ENCODE data around the gene TACC3.

The TACC3 gene

DNA sequence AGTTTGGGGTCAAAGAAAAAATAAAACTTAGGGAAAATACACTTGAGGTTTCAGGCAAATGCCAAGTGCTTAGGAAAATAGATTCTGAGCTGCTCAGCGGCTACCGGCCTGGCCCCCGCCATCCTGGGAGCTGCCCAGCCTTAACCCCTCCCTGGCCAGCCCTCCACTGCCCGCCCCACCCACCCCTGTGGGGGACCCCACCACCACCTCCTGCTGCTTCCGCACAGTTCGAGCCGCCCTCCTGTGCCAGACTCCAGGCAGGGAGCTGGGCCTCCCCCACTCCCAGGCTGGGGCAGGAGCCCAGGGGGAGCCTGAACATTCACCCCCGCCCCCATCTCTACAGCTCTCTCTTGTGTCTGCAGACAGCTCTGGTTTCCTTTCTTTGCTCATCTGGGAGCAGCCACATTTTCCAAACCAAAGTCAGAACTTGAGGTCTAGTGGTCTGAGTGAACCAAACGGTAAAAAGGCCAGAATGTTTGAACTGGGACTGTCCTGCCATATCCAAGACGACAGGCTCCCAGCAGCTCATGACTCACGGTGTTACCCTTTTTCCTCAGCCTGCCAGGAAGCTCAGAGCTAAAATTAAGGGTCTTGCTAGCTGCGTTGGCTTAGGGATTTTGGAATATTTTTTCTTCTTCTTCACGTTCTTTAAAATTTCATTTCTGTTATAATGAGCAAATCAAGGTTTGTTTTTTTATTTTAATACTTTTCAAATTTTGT is 67.1 kb downstream of the TACC3 start:
- in situ Hi-C loops (cut with MboI; ENCODE audit: low sequenced_read_pairs) = no loop called here

DNA sequence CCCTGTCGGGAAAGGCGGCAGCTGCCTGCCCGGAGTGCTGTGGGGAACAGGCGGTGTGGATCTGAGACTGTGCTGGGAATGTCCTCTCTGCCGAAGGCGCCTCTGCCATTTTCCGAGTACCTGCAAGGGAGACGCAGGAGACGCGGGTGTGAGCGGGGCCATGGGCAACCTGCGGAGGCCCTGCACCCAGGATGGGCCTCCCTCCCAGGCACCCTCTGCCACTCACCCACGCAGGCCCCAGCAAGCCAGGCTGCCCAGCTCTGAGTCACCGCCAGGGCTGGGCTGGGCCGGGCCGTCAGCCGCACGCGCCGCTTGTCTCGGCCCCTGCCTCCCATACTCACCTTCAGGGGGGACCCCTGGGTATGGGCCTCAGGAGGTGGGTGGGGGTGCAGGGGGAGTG is 68.2 kb downstream of the TACC3 start:
- in situ Hi-C loops (cut with MboI; ENCODE audit: low sequenced_read_pairs) = no loop called here

DNA sequence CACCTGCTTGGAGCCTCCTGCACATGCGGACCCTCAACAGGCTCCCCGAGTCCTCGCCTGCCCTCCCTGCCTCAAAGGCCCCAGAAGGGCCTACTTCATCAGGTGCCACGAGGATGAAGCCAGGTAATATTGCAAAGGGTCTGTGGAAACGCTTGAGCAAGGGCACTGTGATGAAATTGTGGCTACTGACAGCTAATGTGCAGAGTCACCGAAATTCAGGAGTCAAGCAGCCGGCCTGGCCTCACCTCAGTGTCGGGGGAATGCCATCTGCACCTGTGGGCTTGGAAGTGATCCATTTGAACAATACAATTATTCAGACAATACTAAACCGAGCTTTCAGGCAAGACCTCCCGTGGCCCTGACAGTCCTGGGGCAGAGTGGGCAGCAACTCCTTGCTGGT is 68.7 kb downstream of the TACC3 start:
- in situ Hi-C loops (cut with MboI; ENCODE audit: low sequenced_read_pairs) = no loop called here

DNA sequence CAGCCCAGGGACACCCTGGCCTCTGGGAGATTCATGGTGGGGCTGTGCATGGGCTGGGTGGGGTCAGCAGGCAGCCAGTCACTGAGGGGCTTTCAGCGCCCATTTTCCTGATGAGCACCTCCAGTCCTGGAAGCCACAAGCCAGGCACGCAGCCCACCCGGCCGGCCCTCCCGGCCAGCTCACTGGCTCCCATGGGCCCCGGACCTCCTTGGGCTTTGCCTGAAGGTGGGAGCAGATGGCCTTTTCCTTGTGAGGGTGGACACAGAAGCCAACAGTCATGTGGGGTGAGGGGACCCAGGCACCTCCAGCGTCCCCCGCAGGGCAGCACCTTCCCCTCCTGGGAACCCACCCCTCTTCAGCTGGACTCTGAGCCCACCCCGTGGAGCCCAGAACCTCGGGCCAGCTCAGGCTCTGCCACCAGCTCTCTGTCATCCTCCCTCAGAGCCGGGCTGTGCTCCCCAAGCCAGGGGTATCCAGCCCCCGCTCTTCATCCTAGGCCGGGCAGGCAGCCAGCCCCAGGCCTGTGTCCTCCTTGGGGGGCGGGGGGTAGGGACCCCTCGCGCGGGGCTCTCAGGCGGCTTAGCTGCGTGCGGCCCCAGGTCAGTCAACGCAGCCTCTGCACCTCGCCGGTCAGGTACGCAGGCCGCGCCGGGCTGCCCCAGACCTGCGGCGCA is 71.0 kb downstream of the TACC3 start:
- in situ Hi-C loops (cut with MboI; ENCODE audit: low sequenced_read_pairs) = no loop called here

DNA sequence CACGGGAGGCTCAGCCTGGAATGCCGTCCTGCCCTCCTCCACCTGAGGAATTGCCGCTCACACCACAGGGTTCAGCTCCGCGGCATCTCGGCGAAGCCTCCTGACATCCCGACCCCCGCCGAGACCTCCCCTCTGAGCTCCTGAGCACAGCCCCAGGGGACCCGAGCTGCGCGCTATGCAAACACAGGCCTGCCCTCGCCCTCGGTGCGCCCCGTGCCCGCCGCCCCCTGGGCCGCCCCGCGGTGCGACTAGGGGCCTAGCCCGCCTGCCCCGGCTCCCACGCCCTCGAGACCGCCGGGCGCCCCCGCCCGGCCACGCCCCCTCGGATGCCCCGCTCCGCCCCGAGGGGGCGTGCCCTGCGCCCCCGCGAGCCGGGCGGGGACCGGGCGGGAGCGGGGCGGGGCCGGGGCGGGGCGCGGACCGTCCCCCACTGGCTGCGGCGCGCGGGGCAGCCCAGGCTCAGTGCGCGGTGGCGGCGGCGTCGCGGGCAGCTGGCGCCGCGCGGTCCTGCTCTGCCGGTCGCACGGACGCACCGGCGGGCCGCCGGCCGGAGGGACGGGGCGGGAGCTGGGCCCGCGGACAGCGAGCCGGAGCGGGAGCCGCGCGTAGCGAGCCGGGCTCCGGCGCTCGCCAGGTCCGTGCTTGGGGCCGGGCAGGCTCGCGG is 71.6 kb downstream of the TACC3 start, which contains the start of gene FGFR3:
TSS of gene FGFR3 (plus strand) at position 462 of the 664 bp plus-strand sequence. CDS start 642 bp downstream, outside the sequence.
- in situ Hi-C loops (cut with MboI; ENCODE audit: low sequenced_read_pairs) = no loop called here

DNA sequence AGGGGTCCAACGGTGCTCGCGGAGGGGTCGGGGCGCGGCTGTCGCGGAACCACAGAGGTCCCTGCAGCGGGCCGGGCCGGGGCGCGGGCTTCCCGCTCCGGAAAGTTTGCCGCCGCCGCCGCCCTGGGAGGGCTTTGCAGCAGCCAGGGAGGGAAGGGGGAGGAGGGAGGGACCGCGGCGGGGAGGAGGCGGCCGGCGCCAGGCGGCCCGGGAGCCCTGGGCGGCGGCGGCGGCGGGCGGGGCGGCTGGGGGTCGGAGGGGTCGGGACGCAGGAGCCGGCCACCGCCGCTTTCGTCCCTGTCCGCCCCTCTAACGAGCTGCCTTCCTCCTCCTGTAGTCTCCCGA is 72.1 kb downstream of the TACC3 start:
- in situ Hi-C loops (cut with MboI; ENCODE audit: low sequenced_read_pairs) = no loop called here

DNA sequence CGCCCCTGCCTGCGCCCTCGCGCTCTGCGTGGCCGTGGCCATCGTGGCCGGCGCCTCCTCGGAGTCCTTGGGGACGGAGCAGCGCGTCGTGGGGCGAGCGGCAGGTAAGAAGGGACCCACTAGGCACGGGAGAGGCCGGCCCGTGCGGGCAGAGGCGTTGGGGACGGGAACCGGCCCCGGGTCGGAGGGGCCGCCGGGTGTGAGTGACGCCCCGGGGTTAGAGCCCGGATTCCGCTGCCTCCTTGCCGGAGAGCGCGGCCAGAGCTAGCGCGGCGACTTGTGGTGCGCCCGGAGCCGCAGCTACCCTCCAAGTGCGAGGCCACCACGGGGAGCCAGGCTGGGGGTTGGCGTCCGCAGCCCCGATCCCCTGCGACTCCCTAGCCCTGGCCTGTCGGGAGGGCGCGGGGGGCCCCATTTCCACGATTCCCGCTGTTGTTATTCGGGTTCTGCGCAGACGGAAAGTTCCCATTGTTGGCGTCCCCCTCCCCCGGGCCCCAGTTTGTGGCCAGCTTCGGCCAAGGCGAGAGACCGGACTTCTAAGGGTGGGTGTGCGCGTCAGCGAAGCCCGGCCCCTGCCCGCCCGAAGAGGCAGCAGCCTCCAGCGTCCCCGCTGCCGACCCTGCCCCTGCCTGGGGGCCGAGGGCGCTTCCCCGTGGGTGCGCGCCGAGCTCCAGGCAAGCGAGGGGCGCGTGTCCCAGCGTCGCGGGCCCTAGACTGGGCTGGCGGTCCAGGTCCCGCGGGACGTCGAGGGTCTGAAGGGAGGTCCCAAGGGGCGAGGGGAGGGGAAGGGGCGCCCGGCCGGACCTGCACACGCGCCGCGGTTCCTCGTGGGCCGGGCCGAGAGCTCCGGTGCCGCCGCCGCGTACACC is 72.9 kb downstream of the TACC3 start:
- in situ Hi-C loops (cut with MboI; ENCODE audit: low sequenced_read_pairs) = no loop called here
